WTC11 (cell line): Measurements from ENCODE around the gene DHX29. TPM values are rescaled to one million over a fixed set of nuclear protein-coding genes. Genes with fewer than 3 reads are reported as not detected.
A peak's percentile ranks its signal among the peaks of the same experiment; 100 is the strongest.

ENCODE experiments used
- ATAC-seq: fragments of 200-7000 bp; cut with Tn5 transposase; 2 replicates; pipeline ENCODE4 v1.10.0; 2021; ENCODE audit warnings: mild to moderate bottlenecking, moderate library complexity
- CTCF ChIA-PET: fragments of 300-600 bp; sonication (Branson Sonifier 250); formaldehyde crosslinking; loops from one replicate; lab custom pipeline; 2021; ENCODE audit warnings: antibody characterized with exemption; lab: Charles Lee
- POLR2A ChIA-PET: fragments of 350-600 bp; sonication (Branson Sonifier 250); formaldehyde crosslinking; loops from one replicate; lab custom pipeline; 2021; ENCODE audit warnings: antibody characterized with exemption; lab: Charles Lee
- DNase-seq: peaks from one replicate; pipeline ENCODE4 v3.0.0; 2021; ENCODE audit warnings: low spot score
- H3K27ac Mint-ChIP-seq: 2 replicates; pipeline ENCODE4 v1.8.0; 2021; ENCODE audit warnings: mixed read lengths
- H3K27me3 Mint-ChIP-seq: 2 replicates; pipeline ENCODE4 v1.8.0; 2021; ENCODE audit warnings: low read depth, mild to moderate bottlenecking, moderate library complexity, mixed read lengths
- H3K36me3 Mint-ChIP-seq: 2 replicates; pipeline ENCODE4 v1.8.0; 2021; ENCODE audit warnings: mixed read lengths
- H3K4me1 Mint-ChIP-seq: 2 replicates; pipeline ENCODE4 v1.8.0; 2022; ENCODE audit warnings: mixed read lengths
- H3K4me3 Mint-ChIP-seq: 2 replicates; pipeline ENCODE4 v1.8.0; 2021; ENCODE audit warnings: mild to moderate bottlenecking, moderate library complexity, mixed read lengths
- H3K9me3 Mint-ChIP-seq: 2 replicates; pipeline ENCODE4 v1.8.0; 2021; ENCODE audit warnings: mixed read lengths
- CBFB ChIP-seq: sonication (generic); formaldehyde crosslinking; IDR thresholded peaks from 2 replicates; pipeline ENCODE4 v1.8.1; 2022; ENCODE audit warnings: mild to moderate bottlenecking, low read depth, missing genetic modification reagents
- ELF4 ChIP-seq: sonication (generic); formaldehyde crosslinking; IDR thresholded peaks from 2 replicates; pipeline ENCODE4 v1.8.1; 2022; ENCODE audit warnings: low read depth, mild to moderate bottlenecking, moderate library complexity, missing genetic modification reagents
- JAZF1 ChIP-seq: fragments of 250-450 bp; sonication (Bioruptor Pico); IDR thresholded peaks from 2 replicates; pipeline ENCODE4 v1.9.0; 2021; ENCODE audit warnings: moderate library complexity, mild to moderate bottlenecking, inconsistent platforms
- JUN ChIP-seq: sonication (generic); formaldehyde crosslinking; IDR thresholded peaks from 2 replicates; pipeline ENCODE4 v1.8.0; 2023; ENCODE audit warnings: mild to moderate bottlenecking, missing genetic modification reagents
- NFE2L1 ChIP-seq: sonication (generic); formaldehyde crosslinking; IDR thresholded peaks from 2 replicates; pipeline ENCODE4 v1.8.1; 2023; ENCODE audit warnings: missing genetic modification reagents
- NFYB ChIP-seq: sonication (generic); formaldehyde crosslinking; conservative IDR thresholded peaks from 2 replicates; pipeline ENCODE4 v1.8.0; 2022; ENCODE audit warnings: low read depth, missing genetic modification reagents
- NR2C2 ChIP-seq: sonication (generic); formaldehyde crosslinking; IDR thresholded peaks from 2 replicates; pipeline ENCODE4 v1.8.0; 2022; ENCODE audit warnings: mild to moderate bottlenecking, missing genetic modification reagents
- TEAD1 ChIP-seq: sonication (generic); formaldehyde crosslinking; IDR thresholded peaks from 2 replicates; pipeline ENCODE4 v1.8.0; 2022; ENCODE audit warnings: mild to moderate bottlenecking, missing genetic modification reagents
- ZNF219 ChIP-seq: sonication (generic); formaldehyde crosslinking; IDR thresholded peaks from 2 replicates; pipeline ENCODE4 v1.8.0; 2023; ENCODE audit warnings: missing genetic modification reagents, mild to moderate bottlenecking, borderline replicate concordance
- ZNF317 ChIP-seq: sonication (generic); formaldehyde crosslinking; IDR thresholded peaks from 2 replicates; pipeline ENCODE4 v1.8.1; 2023; ENCODE audit warnings: low read depth, mild to moderate bottlenecking, moderate library complexity, missing genetic modification reagents, borderline replicate concordance
- ZNF671 ChIP-seq: fragments of 250-450 bp; sonication (Bioruptor Pico); IDR thresholded peaks from 2 replicates; pipeline ENCODE4 v1.8.0; 2021; ENCODE audit warnings: mild to moderate bottlenecking
- total RNA-seq: library from RNA; stranded (reverse); gene quantifications from 3 replicates; pipeline ENCODE4 v1.2.3, GENCODE V29; 2021
- TF ChIP-seq, protein P1 (sequence below): sonication (generic); formaldehyde crosslinking; IDR thresholded peaks from 2 replicates; pipeline ENCODE4 v1.8.1; 2023; ENCODE audit warnings: mild to moderate bottlenecking, missing genetic modification reagents
- TF ChIP-seq, protein P2 (sequence below): sonication (generic); formaldehyde crosslinking; IDR thresholded peaks from 2 replicates; pipeline ENCODE4 v1.8.1; 2023; ENCODE audit warnings: mild to moderate bottlenecking, missing genetic modification reagents, borderline replicate concordance
- TF ChIP-seq, protein P3 (sequence below): sonication (generic); formaldehyde crosslinking; IDR thresholded peaks from 2 replicates; pipeline ENCODE4 v1.8.1; 2022; ENCODE audit warnings: low read depth, mild to moderate bottlenecking, moderate library complexity, missing genetic modification reagents, borderline replicate concordance
- TF ChIP-seq, protein P4 (sequence below): sonication (generic); formaldehyde crosslinking; IDR thresholded peaks from 2 replicates; pipeline ENCODE4 v1.8.0; 2022; ENCODE audit warnings: missing genetic modification reagents

DHX29 gene
- total RNA-seq, 1 experiment from 2014 or later: 29.7 TPM

DNA sequence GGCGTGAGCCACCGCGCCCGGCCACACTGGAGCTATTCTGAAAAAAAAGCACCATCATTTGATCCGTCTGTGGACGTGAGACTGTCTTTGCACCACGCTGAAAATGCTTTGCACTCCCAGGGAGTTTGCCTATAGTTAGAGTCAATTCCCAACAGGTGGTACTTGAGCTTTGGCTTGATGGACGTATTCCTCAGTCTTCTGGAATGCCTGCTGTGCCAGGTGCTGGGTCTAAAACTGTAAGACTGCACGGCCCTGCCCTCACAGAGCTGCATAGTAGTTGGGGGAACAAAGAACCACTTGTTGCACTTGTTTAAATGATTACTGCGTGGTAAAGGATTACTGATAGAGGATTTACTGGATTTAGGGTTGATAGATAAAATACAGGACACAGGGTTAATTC is 70.7 kb downstream of the DHX29 start:
- TF ChIP-seq ZNF219 (no peak), ZNF671 (CRISPR knock-in tag) (no peak), NR2C2 (CRISPR knock-in tag) (no peak), JAZF1 (no peak), TEAD1 (CRISPR knock-in tag) (no peak), NFE2L1 (CRISPR knock-in tag) (no peak), CBFB (CRISPR knock-in tag) (no peak), JUN (no peak), NFYB (CRISPR knock-in tag) (no peak), ZNF317 (CRISPR knock-in tag) (no peak)
- TF ChIP-seq, protein P1, sequence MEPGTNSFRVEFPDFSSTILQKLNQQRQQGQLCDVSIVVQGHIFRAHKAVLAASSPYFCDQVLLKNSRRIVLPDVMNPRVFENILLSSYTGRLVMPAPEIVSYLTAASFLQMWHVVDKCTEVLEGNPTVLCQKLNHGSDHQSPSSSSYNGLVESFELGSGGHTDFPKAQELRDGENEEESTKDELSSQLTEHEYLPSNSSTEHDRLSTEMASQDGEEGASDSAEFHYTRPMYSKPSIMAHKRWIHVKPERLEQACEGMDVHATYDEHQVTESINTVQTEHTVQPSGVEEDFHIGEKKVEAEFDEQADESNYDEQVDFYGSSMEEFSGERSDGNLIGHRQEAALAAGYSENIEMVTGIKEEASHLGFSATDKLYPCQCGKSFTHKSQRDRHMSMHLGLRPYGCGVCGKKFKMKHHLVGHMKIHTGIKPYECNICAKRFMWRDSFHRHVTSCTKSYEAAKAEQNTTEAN (CRISPR knock-in tag): no peak
- TF ChIP-seq, protein P2, sequence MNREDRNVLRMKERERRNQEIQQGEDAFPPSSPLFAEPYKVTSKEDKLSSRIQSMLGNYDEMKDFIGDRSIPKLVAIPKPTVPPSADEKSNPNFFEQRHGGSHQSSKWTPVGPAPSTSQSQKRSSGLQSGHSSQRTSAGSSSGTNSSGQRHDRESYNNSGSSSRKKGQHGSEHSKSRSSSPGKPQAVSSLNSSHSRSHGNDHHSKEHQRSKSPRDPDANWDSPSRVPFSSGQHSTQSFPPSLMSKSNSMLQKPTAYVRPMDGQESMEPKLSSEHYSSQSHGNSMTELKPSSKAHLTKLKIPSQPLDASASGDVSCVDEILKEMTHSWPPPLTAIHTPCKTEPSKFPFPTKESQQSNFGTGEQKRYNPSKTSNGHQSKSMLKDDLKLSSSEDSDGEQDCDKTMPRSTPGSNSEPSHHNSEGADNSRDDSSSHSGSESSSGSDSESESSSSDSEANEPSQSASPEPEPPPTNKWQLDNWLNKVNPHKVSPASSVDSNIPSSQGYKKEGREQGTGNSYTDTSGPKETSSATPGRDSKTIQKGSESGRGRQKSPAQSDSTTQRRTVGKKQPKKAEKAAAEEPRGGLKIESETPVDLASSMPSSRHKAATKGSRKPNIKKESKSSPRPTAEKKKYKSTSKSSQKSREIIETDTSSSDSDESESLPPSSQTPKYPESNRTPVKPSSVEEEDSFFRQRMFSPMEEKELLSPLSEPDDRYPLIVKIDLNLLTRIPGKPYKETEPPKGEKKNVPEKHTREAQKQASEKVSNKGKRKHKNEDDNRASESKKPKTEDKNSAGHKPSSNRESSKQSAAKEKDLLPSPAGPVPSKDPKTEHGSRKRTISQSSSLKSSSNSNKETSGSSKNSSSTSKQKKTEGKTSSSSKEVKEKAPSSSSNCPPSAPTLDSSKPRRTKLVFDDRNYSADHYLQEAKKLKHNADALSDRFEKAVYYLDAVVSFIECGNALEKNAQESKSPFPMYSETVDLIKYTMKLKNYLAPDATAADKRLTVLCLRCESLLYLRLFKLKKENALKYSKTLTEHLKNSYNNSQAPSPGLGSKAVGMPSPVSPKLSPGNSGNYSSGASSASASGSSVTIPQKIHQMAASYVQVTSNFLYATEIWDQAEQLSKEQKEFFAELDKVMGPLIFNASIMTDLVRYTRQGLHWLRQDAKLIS (CRISPR knock-in tag): no peak
- TF ChIP-seq, protein P3, sequence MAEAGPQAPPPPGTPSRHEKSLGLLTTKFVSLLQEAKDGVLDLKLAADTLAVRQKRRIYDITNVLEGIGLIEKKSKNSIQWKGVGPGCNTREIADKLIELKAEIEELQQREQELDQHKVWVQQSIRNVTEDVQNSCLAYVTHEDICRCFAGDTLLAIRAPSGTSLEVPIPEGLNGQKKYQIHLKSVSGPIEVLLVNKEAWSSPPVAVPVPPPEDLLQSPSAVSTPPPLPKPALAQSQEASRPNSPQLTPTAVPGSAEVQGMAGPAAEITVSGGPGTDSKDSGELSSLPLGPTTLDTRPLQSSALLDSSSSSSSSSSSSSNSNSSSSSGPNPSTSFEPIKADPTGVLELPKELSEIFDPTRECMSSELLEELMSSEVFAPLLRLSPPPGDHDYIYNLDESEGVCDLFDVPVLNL (CRISPR knock-in tag): no peak
- TF ChIP-seq, all 79 proteins: peak for 0
- CTCF ChIA-PET: interaction anchor here (1.0 to 2.0 kb wide), 4 partner anchors 13 to 60 kb away, joined by 3 to 5 read pairs (median 4); no protein-coding TSS in a partner anchor
- peaks cover 88% of the 10 kb centered on the region for H3K27me3 Mint-ChIP-seq
- H3K36me3 Mint-ChIP-seq: no peaks in the 10 kb centered on the region
- POLR2A ChIA-PET: no interaction called here
- DNase-seq (no peak), ATAC-seq (no peak)
- H3K4me1 Mint-ChIP-seq: peaks cover 18% of the 10 kb centered on the region
- H3K4me3 Mint-ChIP-seq: no peak overlapping the region
- H3K27ac Mint-ChIP-seq: no peak overlapping the region
- H3K9me3 Mint-ChIP-seq: no peaks in the 10 kb centered on the region

DNA sequence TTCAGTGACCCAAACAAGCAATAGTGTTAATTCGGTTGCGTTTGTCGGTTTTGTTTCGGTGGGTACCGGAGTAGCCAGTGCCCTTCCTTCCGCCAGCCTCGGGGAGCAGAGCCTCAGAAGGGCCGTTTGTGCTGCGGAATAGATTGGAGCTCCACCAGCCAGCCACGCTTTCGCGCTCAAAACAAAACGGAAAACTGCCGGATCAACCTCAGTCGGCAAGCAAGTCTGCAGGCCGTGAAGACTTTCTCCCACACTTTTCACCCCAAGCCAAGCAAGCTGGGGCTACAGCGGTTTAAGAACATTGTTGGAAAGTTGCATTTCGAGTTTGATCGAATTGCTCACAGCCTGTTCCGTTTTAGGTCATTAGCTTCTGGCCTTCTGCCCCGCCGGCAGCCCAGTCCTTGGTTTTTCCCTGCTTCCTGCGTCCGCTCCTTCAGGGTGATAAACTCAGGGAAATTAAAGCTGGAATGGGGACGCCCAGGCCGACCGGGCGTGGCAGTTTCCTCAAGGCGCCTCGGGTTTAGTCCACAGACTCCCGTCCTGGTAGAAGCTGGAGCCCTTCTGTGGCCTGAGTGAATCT is 73.3 kb downstream of the DHX29 start:
- TF ChIP-seq ELF4 (CRISPR knock-in tag): no peak
- TF ChIP-seq, protein P4, sequence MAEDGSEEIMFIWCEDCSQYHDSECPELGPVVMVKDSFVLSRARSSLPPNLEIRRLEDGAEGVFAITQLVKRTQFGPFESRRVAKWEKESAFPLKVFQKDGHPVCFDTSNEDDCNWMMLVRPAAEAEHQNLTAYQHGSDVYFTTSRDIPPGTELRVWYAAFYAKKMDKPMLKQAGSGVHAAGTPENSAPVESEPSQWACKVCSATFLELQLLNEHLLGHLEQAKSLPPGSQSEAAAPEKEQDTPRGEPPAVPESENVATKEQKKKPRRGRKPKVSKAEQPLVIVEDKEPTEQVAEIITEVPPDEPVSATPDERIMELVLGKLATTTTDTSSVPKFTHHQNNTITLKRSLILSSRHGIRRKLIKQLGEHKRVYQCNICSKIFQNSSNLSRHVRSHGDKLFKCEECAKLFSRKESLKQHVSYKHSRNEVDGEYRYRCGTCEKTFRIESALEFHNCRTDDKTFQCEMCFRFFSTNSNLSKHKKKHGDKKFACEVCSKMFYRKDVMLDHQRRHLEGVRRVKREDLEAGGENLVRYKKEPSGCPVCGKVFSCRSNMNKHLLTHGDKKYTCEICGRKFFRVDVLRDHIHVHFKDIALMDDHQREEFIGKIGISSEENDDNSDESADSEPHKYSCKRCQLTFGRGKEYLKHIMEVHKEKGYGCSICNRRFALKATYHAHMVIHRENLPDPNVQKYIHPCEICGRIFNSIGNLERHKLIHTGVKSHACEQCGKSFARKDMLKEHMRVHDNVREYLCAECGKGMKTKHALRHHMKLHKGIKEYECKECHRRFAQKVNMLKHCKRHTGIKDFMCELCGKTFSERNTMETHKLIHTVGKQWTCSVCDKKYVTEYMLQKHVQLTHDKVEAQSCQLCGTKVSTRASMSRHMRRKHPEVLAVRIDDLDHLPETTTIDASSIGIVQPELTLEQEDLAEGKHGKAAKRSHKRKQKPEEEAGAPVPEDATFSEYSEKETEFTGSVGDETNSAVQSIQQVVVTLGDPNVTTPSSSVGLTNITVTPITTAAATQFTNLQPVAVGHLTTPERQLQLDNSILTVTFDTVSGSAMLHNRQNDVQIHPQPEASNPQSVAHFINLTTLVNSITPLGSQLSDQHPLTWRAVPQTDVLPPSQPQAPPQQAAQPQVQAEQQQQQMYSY: peak; percentile 26; the same call in 1 of the 2 replicates
- POLR2A ChIA-PET: interaction anchor here (0.6 kb wide), 1 partner anchor 16 kb away, joined by 3 read pairs; no protein-coding TSS in a partner anchor
- Mint-ChIP-seq H3K4me1 (peaks cover 28% of the 10 kb centered on the region), H3K36me3 (no peaks in the 10 kb centered on the region), H3K9me3 (no peaks in the 10 kb centered on the region), H3K27me3 (peaks cover 95% of the 10 kb centered on the region), H3K27ac (no peak overlapping the region), H3K4me3 (peak overlapping the region; percentile 78)
- CTCF ChIA-PET: interaction anchor here (0.6 to 4.7 kb wide), 12 partner anchors 8 to 458 kb away, joined by 3 to 48 read pairs (median 4); partner anchors contain the start of gene CDC20B
- ATAC-seq: no peak
- DNase-seq: peak; percentile 33
